HepG2 (cell line): Measurements from ENCODE around the gene TMEM61. TPM values are rescaled to one million over a fixed set of nuclear protein-coding genes. Genes with fewer than 3 reads are reported as not detected.
A peak's percentile ranks its signal among the peaks of the same experiment; 100 is the strongest.

Experiments used
- ATAC-seq: fragments of 200-7000 bp; cut with Tn5 transposase; 3 replicates; pipeline ENCODE4 v1.9.1; 2020; ENCODE audit warnings: mild to moderate bottlenecking, moderate library complexity
- BruUV-seq: library from RNA; stranded (reverse); fragments of 400-500 nt; replicated peaks from 2 replicates; lab custom pipeline; 2021; lab: Mats Ljungman, UMichigan
- CTCF ChIA-PET: fragments of 300-600 bp; formaldehyde crosslinking; extraction: SDS; loops from one replicate; lab custom pipeline; 2021; ENCODE audit warnings: low total read pairs, inconsistent platforms, low intra/inter-chr PET ratio; lab: Yijun Ruan, JAX
- POLR2A ChIA-PET: fragments of 350-600 bp; sonication (Branson Sonifier 250); formaldehyde crosslinking; loops from one replicate; lab custom pipeline; 2020; ENCODE audit warnings: antibody characterized with exemption, inconsistent platforms; lab: Yijun Ruan, JAX
- DNase-seq: peaks from one replicate; pipeline ENCODE4 v3.0.0-alpha.2; 2015; ENCODE audit warnings: low spot score
- FAIRE-seq: peaks from 3 replicates; lab custom pipeline; 2011; peaks lifted over from hg19 to GRCh38; lab: Jason Lieb, UNC
- H2AFZ ChIP-seq: one replicate; pipeline ENCODE4 v1.6.1; 2011; ENCODE audit warnings: low read length, inconsistent platforms
- H3K27ac ChIP-seq: fragments of 300-600 bp; 3 replicates; pipeline ENCODE4 v1.8.0; 2011; ENCODE audit warnings: mixed run types, mild to moderate bottlenecking, mixed read lengths, low read length, inconsistent platforms; ENCODE audit not compliant: insufficient read depth; ENCODE audit errors: extremely low read length
- H3K27me3 ChIP-seq, 2 experiments: fragments of 200-600 bp in 1 of 2; 2 replicates in 1 of 2; 3 replicates in 1 of 2; pipeline versions ENCODE4 v1.6.0 to v1.8.0; 2011; ENCODE audit warnings: low read length in 2 of 2, mild to moderate bottlenecking in 2 of 2, moderate library complexity in 2 of 2, inconsistent platforms in 1 of 2; ENCODE audit not compliant: insufficient read depth in 2 of 2, control insufficient read depth in 1 of 2
- H3K36me3 ChIP-seq, 2 experiments: fragments of 200-600 bp in 1 of 2; replicated peaks in 1 of 2; 2 replicates in 1 of 2; 3 replicates in 1 of 2; pipeline versions ENCODE4 v1.5.1 to v1.8.0; 2011; ENCODE audit warnings: low read length in 2 of 2, inconsistent platforms in 1 of 2; ENCODE audit not compliant: insufficient read depth in 2 of 2, control insufficient read depth in 1 of 2
- H3K4me1 ChIP-seq: 2 replicates; pipeline ENCODE4 v1.5.1; 2012; ENCODE audit warnings: low read length, inconsistent platforms; ENCODE audit not compliant: insufficient read depth
- H3K4me2 ChIP-seq: 2 replicates; pipeline ENCODE4 v1.6.0; 2011; ENCODE audit warnings: low read depth, low read length, inconsistent platforms
- H3K4me3 ChIP-seq, 3 experiments: fragments of 200-600 bp in 1 of 3; sonication (generic), shearing (Covaris generic) in 1 of 3; replicated peaks in 1 of 3; 2 replicates each; pipeline ENCODE4 v1.5.1; 2011 to 2016; ENCODE audit warnings: low read length in 3 of 3, inconsistent platforms in 2 of 3, low read depth in 2 of 3, mild to moderate bottlenecking in 2 of 3, control low read depth in 1 of 3, mixed read lengths in 1 of 3; ENCODE audit not compliant: insufficient read depth in 1 of 3
- H3K79me2 ChIP-seq: one replicate; pipeline ENCODE4 v1.6.1; 2011; ENCODE audit warnings: low read length, inconsistent platforms; ENCODE audit not compliant: insufficient read depth
- H3K9ac ChIP-seq: 2 replicates; pipeline ENCODE4 v1.6.0; 2011; ENCODE audit warnings: mild to moderate bottlenecking, low read depth, low read length, inconsistent platforms; ENCODE audit not compliant: insufficient read depth
- H3K9me3 ChIP-seq: 2 replicates; pipeline ENCODE4 v1.5.1; 2012; ENCODE audit warnings: mild to moderate bottlenecking, low read length
- H4K20me1 ChIP-seq: 2 replicates; pipeline ENCODE4 v1.6.0; 2011; ENCODE audit warnings: inconsistent platforms, mild to moderate bottlenecking, low read length, moderate library complexity; ENCODE audit not compliant: insufficient read depth
- KLF12 ChIP-seq: sonication (generic); formaldehyde crosslinking; IDR thresholded peaks from 2 replicates; pipeline ENCODE4 v1.4.0; 2020; ENCODE audit warnings: missing genetic modification reagents, borderline replicate concordance
- MYC ChIP-seq: sonication (generic); formaldehyde crosslinking; IDR thresholded peaks from 2 replicates; pipeline ENCODE4 v1.9.0; 2021; ENCODE audit warnings: missing genetic modification reagents, borderline replicate concordance
- PITX1 ChIP-seq: sonication (generic); formaldehyde crosslinking; IDR thresholded peaks from 2 replicates; pipeline ENCODE4 v1.5.1; 2020; ENCODE audit warnings: mild to moderate bottlenecking, missing genetic modification reagents
- YEATS4 ChIP-seq: sonication (generic); formaldehyde crosslinking; IDR thresholded peaks from 2 replicates; pipeline ENCODE4 v1.4.0; 2020; ENCODE audit warnings: missing genetic modification reagents, borderline replicate concordance
- ZMYM3 ChIP-seq: sonication (generic); formaldehyde crosslinking; IDR thresholded peaks from 2 replicates; pipeline ENCODE4 v1.5.1; 2020; ENCODE audit warnings: mild to moderate bottlenecking, missing genetic modification reagents
- ZNF230 ChIP-seq: sonication (generic); formaldehyde crosslinking; IDR thresholded peaks from 2 replicates; pipeline ENCODE4 v1.4.0; 2020; ENCODE audit warnings: mild to moderate bottlenecking, missing genetic modification reagents
- ZNF253 ChIP-seq: sonication (generic); formaldehyde crosslinking; IDR thresholded peaks from 2 replicates; pipeline ENCODE4 v1.8.0; 2022; ENCODE audit warnings: mild to moderate bottlenecking, missing genetic modification reagents, borderline replicate concordance
- ZNF501 ChIP-seq: sonication (generic); formaldehyde crosslinking; IDR thresholded peaks from 2 replicates; pipeline ENCODE4 v1.5.1; 2020; ENCODE audit warnings: mild to moderate bottlenecking, moderate library complexity, missing genetic modification reagents
- ZNF563 ChIP-seq: sonication (generic); formaldehyde crosslinking; IDR thresholded peaks from 2 replicates; pipeline ENCODE4 v1.8.0; 2022; ENCODE audit warnings: mild to moderate bottlenecking, moderate library complexity, missing genetic modification reagents
- ZSCAN20 ChIP-seq: sonication (generic); formaldehyde crosslinking; IDR thresholded peaks from 2 replicates; pipeline ENCODE4 v1.4.0; 2020; ENCODE audit warnings: missing genetic modification reagents, mild to moderate bottlenecking, borderline replicate concordance
- WGBS: methylation state at CpG from one replicate; pipeline ENCODE4 v1.1.6; 2017; ENCODE audit warnings: low lambda C conversion rate; 5-methylcytosine and 5-hydroxymethylcytosine counted together
- in situ Hi-C: cut with HindIII; loops from 2 replicates; pipeline ENCODE4 v1.10.0; 2017; ENCODE audit warnings: low pct_unique_long_range_greater_than_20kb; ENCODE audit not compliant: extremely low pct_ligation_motif_present
- intact Hi-C: fragments of 100-400 bp; cut with micrococcal nuclease; formaldehyde crosslinking; loops from one replicate; pipeline ENCODE4 v1.10.0; 2022; ENCODE audit not compliant: unreplicated experiment
- polyA plus RNA-seq, 8 experiments: library from polyadenylated mRNA; depleted of rRNA in 3 of 8; stranded (reverse) in 7 of 8; unstranded in 1 of 8; fragments of >200 nt; fragmentation: Illumina TruSeq in 4 of 8; extraction: Trizol in 4 of 8; gene quantifications; 2 replicates each; pipeline versions ENCODE4 v1.2.1 to v1.2.3, GENCODE V29; 2011 to 2016; ENCODE audit warnings: low read depth in 4 of 8, missing spikeins in 1 of 8, mixed read lengths in 1 of 8; ENCODE audit not compliant: insufficient read depth in 1 of 8
- total RNA-seq, 5 experiments: library from RNA; depleted of rRNA; stranded (reverse); fragments of >200 nt; fragmentation: Illumina TruSeq; extraction: Trizol; gene quantifications; 2 replicates each; pipeline ENCODE4 v1.2.3, GENCODE V29; 2016; ENCODE audit warnings: low read depth in 1 of 5
- TF ChIP-seq, protein P1 (sequence below), 2 experiments: IDR thresholded peaks; 2 replicates each; pipeline ENCODE4 v1.6.1; 2011 to 2012; ENCODE audit warnings: low read length in 2 of 2, borderline replicate concordance in 1 of 2, low read depth in 1 of 2, mild to moderate bottlenecking in 1 of 2, moderate library complexity in 1 of 2
- TF ChIP-seq, protein P2 (sequence below): sonication (generic); formaldehyde crosslinking; IDR thresholded peaks from 2 replicates; pipeline ENCODE4 v1.5.1; 2020; ENCODE audit warnings: mild to moderate bottlenecking, moderate library complexity, missing genetic modification reagents

Gene TMEM61
- total and polyA plus RNA-seq, 2 of the 13 experiments (the other 11 are each of a cell fraction or from before 2014, with no cell fraction given): not detected

- WGBS: 13% methylated on average over 4 of the region's 8 CpGs
- Histone ChIP-seq H3K79me2 (peaks cover 38% of the 10 kb centered on the region), H3K4me2 (peak overlapping the region; percentile 94), H3K9ac (peak overlapping the region; percentile 77; the same call in 1 of the 2 replicates), H3K4me1 (peaks cover 78% of the 10 kb centered on the region), H2AFZ (no peak overlapping the region), H3K27ac (peak overlapping the region; percentile 82), H3K36me3 (no peaks in the 10 kb centered on the region; a peak in 1 of 5 replicates), H3K9me3 (no peaks in the 10 kb centered on the region), H3K27me3 (peaks cover 0 to 7% of the 10 kb centered on the region in 2 experiments; a peak in 1 of 5 replicates), H3K4me3 (peak overlapping the region in 1 of 3 experiments; percentile 87; a peak in 2 of 6 replicates), H4K20me1 (peaks cover 16% of the 10 kb centered on the region)
- no peak for FAIRE-seq
- ATAC-seq: no peak
- ChIA-PET CTCF (no interaction called here), POLR2A (interaction anchor here (0.6 kb wide), 1 partner anchor 1130 kb away, joined by 3 read pairs; no protein-coding TSS in a partner anchor)
- intact Hi-C loops (no loop called here), in situ Hi-C loops (no loop called here)
- DNase-seq: no peak
- no TSS peak for BruUV-seq
- 0 out of 2 replicates have a peak, but pooled peaks have one; percentile 10 for TF ChIP-seq ZNF501
- TF ChIP-seq ZNF563 (CRISPR knock-in tag): peak; percentile 42; the same call in 1 of the 2 replicates
- TF ChIP-seq YEATS4: no peak
- TF ChIP-seq, protein P1, sequence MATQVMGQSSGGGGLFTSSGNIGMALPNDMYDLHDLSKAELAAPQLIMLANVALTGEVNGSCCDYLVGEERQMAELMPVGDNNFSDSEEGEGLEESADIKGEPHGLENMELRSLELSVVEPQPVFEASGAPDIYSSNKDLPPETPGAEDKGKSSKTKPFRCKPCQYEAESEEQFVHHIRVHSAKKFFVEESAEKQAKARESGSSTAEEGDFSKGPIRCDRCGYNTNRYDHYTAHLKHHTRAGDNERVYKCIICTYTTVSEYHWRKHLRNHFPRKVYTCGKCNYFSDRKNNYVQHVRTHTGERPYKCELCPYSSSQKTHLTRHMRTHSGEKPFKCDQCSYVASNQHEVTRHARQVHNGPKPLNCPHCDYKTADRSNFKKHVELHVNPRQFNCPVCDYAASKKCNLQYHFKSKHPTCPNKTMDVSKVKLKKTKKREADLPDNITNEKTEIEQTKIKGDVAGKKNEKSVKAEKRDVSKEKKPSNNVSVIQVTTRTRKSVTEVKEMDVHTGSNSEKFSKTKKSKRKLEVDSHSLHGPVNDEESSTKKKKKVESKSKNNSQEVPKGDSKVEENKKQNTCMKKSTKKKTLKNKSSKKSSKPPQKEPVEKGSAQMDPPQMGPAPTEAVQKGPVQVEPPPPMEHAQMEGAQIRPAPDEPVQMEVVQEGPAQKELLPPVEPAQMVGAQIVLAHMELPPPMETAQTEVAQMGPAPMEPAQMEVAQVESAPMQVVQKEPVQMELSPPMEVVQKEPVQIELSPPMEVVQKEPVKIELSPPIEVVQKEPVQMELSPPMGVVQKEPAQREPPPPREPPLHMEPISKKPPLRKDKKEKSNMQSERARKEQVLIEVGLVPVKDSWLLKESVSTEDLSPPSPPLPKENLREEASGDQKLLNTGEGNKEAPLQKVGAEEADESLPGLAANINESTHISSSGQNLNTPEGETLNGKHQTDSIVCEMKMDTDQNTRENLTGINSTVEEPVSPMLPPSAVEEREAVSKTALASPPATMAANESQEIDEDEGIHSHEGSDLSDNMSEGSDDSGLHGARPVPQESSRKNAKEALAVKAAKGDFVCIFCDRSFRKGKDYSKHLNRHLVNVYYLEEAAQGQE (IDR thresholded peaks at IDR 0.05; ENCODE audit: borderline replicate concordance in 1 of 2, low read depth in 1 of 2, low read length in 2 of 2): peak in 1 of 2 experiments; percentile 65; a peak in 3 of 4 replicates
- 0 out of 2 replicates have a peak, but pooled peaks have one; percentile 18 for TF ChIP-seq MYC (CRISPR knock-in tag)
- no peak for TF ChIP-seq KLF12 (CRISPR knock-in tag)
- TF ChIP-seq ZNF253 (CRISPR knock-in tag): peak; percentile 72; the same call in 1 of the 2 replicates
- TF ChIP-seq ZSCAN20 (CRISPR knock-in tag): 0 out of 2 replicates have a peak, but pooled peaks have one; percentile 12
- TF ChIP-seq ZMYM3 (CRISPR knock-in tag): 0 out of 2 replicates have a peak, but pooled peaks have one; percentile 15
- no peak for TF ChIP-seq ZNF230 (CRISPR knock-in tag)
- TF ChIP-seq, protein P2, sequence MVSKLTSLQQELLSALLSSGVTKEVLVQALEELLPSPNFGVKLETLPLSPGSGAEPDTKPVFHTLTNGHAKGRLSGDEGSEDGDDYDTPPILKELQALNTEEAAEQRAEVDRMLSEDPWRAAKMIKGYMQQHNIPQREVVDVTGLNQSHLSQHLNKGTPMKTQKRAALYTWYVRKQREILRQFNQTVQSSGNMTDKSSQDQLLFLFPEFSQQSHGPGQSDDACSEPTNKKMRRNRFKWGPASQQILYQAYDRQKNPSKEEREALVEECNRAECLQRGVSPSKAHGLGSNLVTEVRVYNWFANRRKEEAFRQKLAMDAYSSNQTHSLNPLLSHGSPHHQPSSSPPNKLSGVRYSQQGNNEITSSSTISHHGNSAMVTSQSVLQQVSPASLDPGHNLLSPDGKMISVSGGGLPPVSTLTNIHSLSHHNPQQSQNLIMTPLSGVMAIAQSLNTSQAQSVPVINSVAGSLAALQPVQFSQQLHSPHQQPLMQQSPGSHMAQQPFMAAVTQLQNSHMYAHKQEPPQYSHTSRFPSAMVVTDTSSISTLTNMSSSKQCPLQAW (CRISPR knock-in tag): peak; percentile 56; the same call in 1 of the 2 replicates
- 0 out of 2 replicates have a peak, but pooled peaks have one; percentile 13 for TF ChIP-seq PITX1 (CRISPR knock-in tag)
Measured at GRCh38 chr1:55037733-55038551, 57.5 kb downstream of the TMEM61 start.
